ENCODE results near the gene SKIC2. TPM values are rescaled to one million over a fixed set of nuclear protein-coding genes. Genes with fewer than 3 reads are reported as not detected.
"Not testable (repeated sequence)": the region's sequence is repeated elsewhere in the genome, so short reads cannot be mapped to it uniquely, and the experiment has no call there.

Gene SKIC2
- 21.1 and 23.8 TPM in 2 replicates for total RNA-seq (2014; rRNA removed; shearing (Covaris generic))

- peak; percentile 97 for DNase-seq (ENCODE audit: low spot score)
Observed at GRCh38 chr6:31958741-31959739, at the start of gene SKIC2, which contains the start of gene NELFE. SKIC2 (plus strand) TSS chr6:31959175; CDS start chr6:31959193, 18 bp downstream. NELFE (minus strand) TSS chr6:31958971; CDS start chr6:31958446, 525 bp downstream.

- not testable (repeated sequence) for DNase-seq (ENCODE audit: low spot score)
Observed at GRCh38 chr6:31909298-31909697, 49.7 kb upstream of the SKIC2 start.

GRCh38 chr6:31911826-31912585 is 47.0 kb upstream of the SKIC2 start:
- no peak for DNase-seq (ENCODE audit: low spot score)

GRCh38 chr6:31915351-31915750 is 43.6 kb upstream of the SKIC2 start:
- no peak for DNase-seq (ENCODE audit: low spot score)

- DNase-seq (ENCODE audit: low spot score): no peak
Observed at GRCh38 chr6:31915756-31916155, 43.2 kb upstream of the SKIC2 start.

GRCh38 chr6:31918069-31918720 is 40.8 kb upstream of the SKIC2 start:
- DNase-seq (ENCODE audit: low spot score): no peak

GRCh38 chr6:31919624-31920303 is 39.2 kb upstream of the SKIC2 start:
- no peak for DNase-seq (ENCODE audit: low spot score)

GRCh38 chr6:31920811-31921210 is 38.2 kb upstream of the SKIC2 start:
- no peak for DNase-seq (ENCODE audit: low spot score)

- DNase-seq (ENCODE audit: low spot score): no peak
Observed at GRCh38 chr6:31922942-31923341, 36.0 kb upstream of the SKIC2 start.

GRCh38 chr6:31927242-31927862 is 31.6 kb upstream of the SKIC2 start, which contains the start of gene C2:
C2 (plus strand) TSS chr6:31927717; CDS start chr6:31927753, 36 bp downstream.
- DNase-seq (ENCODE audit: low spot score): no peak

GRCh38 chr6:31927863-31928671 is 30.9 kb upstream of the SKIC2 start:
- DNase-seq (ENCODE audit: low spot score): no peak

- DNase-seq (ENCODE audit: low spot score): no peak
Observed at GRCh38 chr6:31928672-31928939, 30.4 kb upstream of the SKIC2 start.

- DNase-seq (ENCODE audit: low spot score): no peak
Observed at GRCh38 chr6:31930962-31931361, 28.0 kb upstream of the SKIC2 start.

- DNase-seq (ENCODE audit: low spot score): not testable (repeated sequence)
Observed at GRCh38 chr6:31932137-31932536, 26.8 kb upstream of the SKIC2 start.

GRCh38 chr6:31933537-31933936 is 25.4 kb upstream of the SKIC2 start:
- DNase-seq (ENCODE audit: low spot score): no peak

GRCh38 chr6:31935021-31935420 is 24.0 kb upstream of the SKIC2 start:
- DNase-seq (ENCODE audit: low spot score): no peak

- DNase-seq (ENCODE audit: low spot score): no peak
Observed at GRCh38 chr6:31935823-31936222, 23.2 kb upstream of the SKIC2 start.

- DNase-seq (ENCODE audit: low spot score): peak; percentile 48
Observed at GRCh38 chr6:31940256-31940664, 18.7 kb upstream of the SKIC2 start.

- DNase-seq (ENCODE audit: low spot score): no peak
Observed at GRCh38 chr6:31943742-31944141, 15.2 kb upstream of the SKIC2 start.

- DNase-seq (ENCODE audit: low spot score): no peak
Observed at GRCh38 chr6:31945154-31945506, 13.8 kb upstream of the SKIC2 start.
